Heart left ventricle (tissue), 16 donors: Measurements from ENCODE around the gene CDC42SE2. TPM values are rescaled to one million over a fixed set of nuclear protein-coding genes. Genes with fewer than 3 reads are reported as not detected.
"Not testable (repeated sequence)": the region's sequence is repeated elsewhere in the genome, so short reads cannot be mapped to it uniquely, and the experiment has no call there.

ENCODE experiments used
- ATAC-seq, 4 donors: fragments of 200-7000 bp; cut with Tn5 transposase; one replicate each; pipeline ENCODE4 v1.9.1; 2020 to 2022; ENCODE audit warnings: moderate library complexity in 4 of 4, mild to moderate bottlenecking in 3 of 4, moderate number of reproducible peaks in 1 of 4
- DNase-seq, 5 donors: peaks; one replicate each; pipeline ENCODE4 v3.0.0-alpha.2; 2020
- H3K27ac ChIP-seq, 12 donors: fragments of 200-600 bp; sonication (generic) in 4 of 12; one replicate each; pipeline versions ENCODE4 v1.5.0 to v1.8.0; 2016 to 2022; ENCODE audit warnings: mild to moderate bottlenecking in 2 of 12
- H3K27me3 ChIP-seq, 9 donors: fragments of 200-600 bp; sonication (generic) in 2 of 9; one replicate each; pipeline versions ENCODE4 v1.5.1 to v1.8.0; 2016 to 2022; ENCODE audit warnings: mild to moderate bottlenecking in 3 of 9
- H3K36me3 ChIP-seq, 9 donors: fragments of 200-600 bp; sonication (generic) in 2 of 9; one replicate each; pipeline versions ENCODE4 v1.5.0 to v1.8.0; 2018 to 2022; ENCODE audit warnings: mild to moderate bottlenecking in 2 of 9
- H3K4me1 ChIP-seq, 12 donors: fragments of 200-600 bp; sonication (generic) in 4 of 12; one replicate each; pipeline versions ENCODE4 v1.5.0 to v1.8.0; 2016 to 2022; ENCODE audit warnings: mild to moderate bottlenecking in 3 of 12
- H3K4me3 ChIP-seq, 12 donors: fragments of 200-600 bp; sonication (generic) in 4 of 12; one replicate each; pipeline versions ENCODE4 v1.5.0 to v1.8.0; 2017 to 2022; ENCODE audit warnings: mild to moderate bottlenecking in 9 of 12, moderate library complexity in 4 of 12
- H3K9me3 ChIP-seq, 12 donors: fragments of 200-600 bp; sonication (generic) in 4 of 12; one replicate each; pipeline versions ENCODE4 v1.5.0 to v1.8.0; 2016 to 2022; ENCODE audit warnings: mild to moderate bottlenecking in 1 of 12
- CTCF ChIP-seq, 12 donors: fragments of 200-600 bp; sonication (generic) in 4 of 12; IDR thresholded peaks; one replicate each; pipeline versions ENCODE4 v1.5.0 to v1.8.0; 2018 to 2022; ENCODE audit warnings: antibody characterized with exemption in 12 of 12, mild to moderate bottlenecking in 5 of 12
- POLR2A ChIP-seq, 2 donors: fragments of 450-650 bp; IDR thresholded peaks; one replicate each; pipeline ENCODE4 v1.6.1; 2017; ENCODE audit warnings: antibody characterized with exemption in 2 of 2, mild to moderate bottlenecking in 2 of 2, moderate library complexity in 2 of 2
- WGBS, 4 donors: extraction: QIAGEN DNeasy Blood & Tissue Kit in 2 of 4; methylation state at CpG; one replicate each; pipeline versions ENCODE4 v1.1.5 to v1.1.7; 2013 to 2018; 5-methylcytosine and 5-hydroxymethylcytosine counted together
- intact Hi-C, 10 donors: fragments of 100-400 bp; cut with DNase I; formaldehyde crosslinking; loops; one replicate each; pipeline versions ENCODE4 v1.11.1 to v1.14.2; 2022
- polyA plus RNA-seq, 2 donors: library from polyadenylated mRNA; stranded (reverse); fragments of 200-250 nt; gene quantifications; one replicate each; pipeline ENCODE4 v1.2.3, GENCODE V29; 2013
- total RNA-seq, 9 donors: library from RNA; depleted of rRNA in 2 of 9; stranded (reverse); fragments of >200 nt in 2 of 9; fragmentation: NEBNext Ultra II Directional in 3 of 9; extraction: Animal tissue kit (Norgen Biotek cat#: 25700) in 3 of 9; gene quantifications; one replicate each; pipeline versions ENCODE4 v1.1.0 to v1.2.4, GENCODE V29; 2016 to 2023
- donor health status: ischemic (EF 13 %, LVEDD 7.1; RV severe dilation, severe dysfunction).
- donor health status: healthy with polysubstance abuse.
- donor health status: DM: no; HTN: yes; CAD: no.
- donor health status: DM: no; HTN: no; CAD: no.
- donor health status: ischemic (EF 25% LVEDD 6.9; RV normal size, moderate dysfunction).
- donor health status: ischemic (EF 25% LVEDD 5.7; RV mildly dilated, moderate dysfunction).
- donor health status: healthy.
- donor health status: DM: yes; HTN: yes; CAD: no.
- donor health status: ischemic (EF 35%, LVEDD 5.7; RV mildly dilated, moderate dysfunction).
- donor health status: nonischemic (EF 11% LVEDD 7.7; RV severe dilation, severe dysfunction).
- donor health status: DM: yes; HTN: yes; CAD: no.
- donor health status: PGD.
- donor health status: ischemic (EF 29% LVEDD 5.4; RV normal size, mild dysfunction).
- donor health status: nonischemic (EF 23%, LVEDD 6.1; RV moderate dilation, normal function).

The CDC42SE2 gene
- total and polyA plus RNA-seq, 11 donors: 4.8 to 29.2 (median 12.4) TPM

GRCh38 chr5:131277875-131278740 is 14.3 kb downstream of the CDC42SE2 start:
- Histone ChIP-seq H3K27ac (peak overlapping the region in 1 of 12 donors; percentile 34), H3K36me3 (no peaks in the 10 kb centered on the region), H3K27me3 (no peaks in the 10 kb centered on the region), H3K9me3 (no peaks in the 10 kb centered on the region), H3K4me1 (peaks cover 0 to 79% (median 4%) of the 10 kb centered on the region in 12 donors), H3K4me3 (no peak overlapping the region)
- ATAC-seq (no peak), DNase-seq (no peak)
- TF ChIP-seq CTCF (IDR thresholded peaks at IDR 0.05) (no peak), POLR2A (IDR thresholded peaks at IDR 0.05) (no peak)
- intact Hi-C loops: loop anchor here in 1 of 10 donors (10.0 kb wide), 1 partner anchor 127 kb away; no protein-coding TSS in a partner anchor
- WGBS, 4 donors: 93 to 97% (median 95%) methylated on average over 5 of the region's 5 CpGs

- WGBS, 4 donors: 82 to 100% (median 88%) methylated on average over 6 of the region's 6 CpGs
- peaks cover 0 to 81% (median 4%) of the 10 kb centered on the region in 12 donors for H3K4me1 ChIP-seq
These were observed 14.9 kb downstream of the CDC42SE2 start for GRCh38 chr5:131278741-131279124.

DNA sequence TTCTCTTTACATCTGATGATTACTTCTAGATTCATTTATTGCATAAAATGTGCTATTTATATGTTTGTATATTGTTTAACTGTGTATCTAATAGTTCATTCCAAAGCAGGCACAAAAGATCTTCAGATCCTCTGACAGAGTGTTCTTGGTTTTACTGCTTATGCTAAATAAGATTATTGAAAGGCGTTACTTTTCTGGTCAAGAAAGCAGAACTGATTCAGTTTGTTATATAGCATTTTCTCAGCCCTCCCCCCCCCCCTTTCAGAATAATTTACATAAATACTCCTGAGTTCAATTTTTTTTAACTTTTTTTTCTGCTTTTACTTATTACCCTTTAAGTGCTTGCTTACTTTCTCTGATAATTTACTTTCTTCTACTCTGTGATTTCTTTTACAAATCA is 15.4 kb downstream of the CDC42SE2 start:
- no peaks in the 10 kb centered on the region for H3K36me3 ChIP-seq
- intact Hi-C loops: loop anchor here in 1 of 10 donors (10.0 kb wide), 1 partner anchor 126 kb away; no protein-coding TSS in a partner anchor
- H3K27me3 ChIP-seq: no peaks in the 10 kb centered on the region
- no peak for DNase-seq
- TF ChIP-seq CTCF (IDR thresholded peaks at IDR 0.05) (no peak), POLR2A (IDR thresholded peaks at IDR 0.05) (no peak)
- H3K9me3 ChIP-seq: no peaks in the 10 kb centered on the region
- H3K4me3 ChIP-seq: no peak overlapping the region
- 86 to 91% (median 88%) methylated on average over 1 of the region's 1 CpG for WGBS, 4 donors
- peaks cover 0 to 79% (median 4%) of the 10 kb centered on the region in 12 donors for H3K4me1 ChIP-seq
- ATAC-seq: no peak
- peak overlapping the region in 1 of 12 donors; percentile 54 for H3K27ac ChIP-seq

More at GRCh38 chr5:131278741-131279124, 14.9 kb downstream of the CDC42SE2 start:
- not testable (repeated sequence) for H3K4me3 ChIP-seq, H3K27me3 ChIP-seq, H3K9me3 ChIP-seq, DNase-seq, H3K36me3 ChIP-seq, ATAC-seq
- H3K27ac ChIP-seq: peak overlapping the region in 1 of 12 donors; percentile 19
- intact Hi-C loops: loop anchor here in 1 of 10 donors (10.0 kb wide), 1 partner anchor 126 kb away; no protein-coding TSS in a partner anchor

- TF ChIP-seq POLR2A (IDR thresholded peaks at IDR 0.05): no peak
- no peak for TF ChIP-seq CTCF (IDR thresholded peaks at IDR 0.05)
- WGBS, 4 donors: 68 to 78% (median 75%) methylated on average over 3 of the region's 3 CpGs
These were observed 16.6 kb downstream of the CDC42SE2 start for GRCh38 chr5:131280417-131280816.

More at GRCh38 chr5:131280417-131280816, 16.6 kb downstream of the CDC42SE2 start:
- Histone ChIP-seq H3K9me3 (no peaks in the 10 kb centered on the region), H3K4me1 (peaks cover 0 to 81% (median 4%) of the 10 kb centered on the region in 12 donors), H3K36me3 (no peaks in the 10 kb centered on the region), H3K4me3 (no peak overlapping the region), H3K27me3 (no peaks in the 10 kb centered on the region), H3K27ac (peak overlapping the region in 1 of 12 donors; percentile 54)
- intact Hi-C loops: no loop called here
- DNase-seq: no peak
- ATAC-seq: no peak
